ENCODE measurements around the gene LRCH4.

DNA sequence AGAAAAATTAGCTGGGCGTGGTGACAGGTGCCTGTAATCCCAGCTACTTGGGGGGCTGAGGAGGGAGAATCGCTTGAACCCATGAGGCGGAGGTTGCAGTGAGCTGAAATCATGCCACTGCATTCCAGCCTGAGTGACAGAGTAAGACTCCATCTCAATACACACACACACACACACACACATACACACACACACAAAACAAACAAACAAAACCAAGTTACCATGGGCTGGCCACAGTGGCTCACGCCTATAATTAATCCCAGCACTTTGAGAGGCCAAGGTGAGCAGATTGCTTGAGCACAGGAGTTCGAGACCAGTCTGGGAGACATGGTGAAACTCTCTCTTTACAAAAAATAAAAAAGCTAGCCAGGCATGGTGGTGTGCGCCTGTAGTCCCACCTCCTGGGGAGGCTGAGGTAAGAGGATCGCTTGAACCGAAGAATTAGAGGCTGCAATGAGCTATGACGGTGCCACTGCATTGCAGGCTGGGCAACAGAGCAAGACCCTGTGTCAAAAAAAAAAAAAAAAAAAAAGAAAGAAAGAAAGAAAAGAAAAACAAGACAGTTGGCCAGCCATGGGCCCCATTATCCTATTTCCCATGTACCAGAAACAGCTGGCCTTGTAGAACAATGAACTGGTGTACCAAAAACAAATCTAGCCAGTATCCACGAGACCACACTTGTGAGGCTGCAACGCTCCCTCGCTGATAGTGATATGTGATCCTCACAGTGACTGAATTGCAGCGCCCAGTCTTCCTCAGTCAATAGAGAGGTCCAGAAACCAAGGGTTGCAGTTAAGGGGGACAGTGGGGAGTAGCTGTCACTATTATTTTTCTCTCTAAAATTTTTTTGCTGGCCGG lies 53.5 kb downstream of the LRCH4 start:
- no peak for TF ChIP-seq RFX5 (IDR thresholded peaks at IDR 0.05; ENCODE audit: low read depth, low read length)
- TF ChIP-seq ZNF780A (CRISPR knock-in tag; IDR thresholded peaks at IDR 0.05): no peak
- TF ChIP-seq REST (IDR thresholded peaks at IDR 0.05; ENCODE audit: borderline replicate concordance in 1 of 2, low read depth in 1 of 2, low read length in 2 of 2): no peak
- TF ChIP-seq FOXK1 (CRISPR knock-in tag; IDR thresholded peaks at IDR 0.05; ENCODE audit: borderline replicate concordance, low read depth): no peak
- no peak for TF ChIP-seq SMARCC2 (IDR thresholded peaks at IDR 0.05)
- TF ChIP-seq PLRG1 (conservative IDR thresholded peaks at IDR 0.05): no peak
- no peak for TF ChIP-seq ZBTB7B (CRISPR knock-in tag; IDR thresholded peaks at IDR 0.05)
- no peak for TF ChIP-seq ADNP (CRISPR knock-in tag; IDR thresholded peaks at IDR 0.05)
- no peak for TF ChIP-seq NRL (CRISPR knock-in tag; IDR thresholded peaks at IDR 0.05; ENCODE audit: borderline replicate concordance)
- TF ChIP-seq, protein P1, sequence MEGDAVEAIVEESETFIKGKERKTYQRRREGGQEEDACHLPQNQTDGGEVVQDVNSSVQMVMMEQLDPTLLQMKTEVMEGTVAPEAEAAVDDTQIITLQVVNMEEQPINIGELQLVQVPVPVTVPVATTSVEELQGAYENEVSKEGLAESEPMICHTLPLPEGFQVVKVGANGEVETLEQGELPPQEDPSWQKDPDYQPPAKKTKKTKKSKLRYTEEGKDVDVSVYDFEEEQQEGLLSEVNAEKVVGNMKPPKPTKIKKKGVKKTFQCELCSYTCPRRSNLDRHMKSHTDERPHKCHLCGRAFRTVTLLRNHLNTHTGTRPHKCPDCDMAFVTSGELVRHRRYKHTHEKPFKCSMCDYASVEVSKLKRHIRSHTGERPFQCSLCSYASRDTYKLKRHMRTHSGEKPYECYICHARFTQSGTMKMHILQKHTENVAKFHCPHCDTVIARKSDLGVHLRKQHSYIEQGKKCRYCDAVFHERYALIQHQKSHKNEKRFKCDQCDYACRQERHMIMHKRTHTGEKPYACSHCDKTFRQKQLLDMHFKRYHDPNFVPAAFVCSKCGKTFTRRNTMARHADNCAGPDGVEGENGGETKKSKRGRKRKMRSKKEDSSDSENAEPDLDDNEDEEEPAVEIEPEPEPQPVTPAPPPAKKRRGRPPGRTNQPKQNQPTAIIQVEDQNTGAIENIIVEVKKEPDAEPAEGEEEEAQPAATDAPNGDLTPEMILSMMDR (CRISPR knock-in tag; IDR thresholded peaks at IDR 0.05): no peak
- no peak for TF ChIP-seq ZNF136 (CRISPR knock-in tag; IDR thresholded peaks at IDR 0.05; ENCODE audit: low read depth)
- no peak for TF ChIP-seq SRSF9 (IDR thresholded peaks at IDR 0.05; ENCODE audit: borderline replicate concordance, insufficient read depth, low read depth, low read length, poor library complexity, severe bottlenecking)
- no peak for TF ChIP-seq ZNF263 (CRISPR knock-in tag; IDR thresholded peaks at IDR 0.05)

Measured in HepG2 (cell line).